ENCODE measurements around the gene SAFB. TPM values are rescaled to one million over a fixed set of nuclear protein-coding genes. Genes with fewer than 3 reads are reported as not detected.

Gene SAFB
- polyA plus RNA-seq, 1 experiment: 34.0 TPM

- DNase-seq (ENCODE audit: low read depth, low spot score): no peak
- no peak overlapping the region for H3K27ac ChIP-seq (ENCODE audit: low read depth, low read length)
- POLR2A ChIA-PET: no interaction called here
These were observed 2.8 kb downstream of the SAFB start for GRCh38 chr19:5625641-5626040.

GRCh38 chr19:5627395-5627904 is 4.6 kb downstream of the SAFB start:
- no peak overlapping the region for H3K4me3 ChIP-seq (ENCODE audit: low read depth, low read length)
- POLR2A ChIA-PET: no interaction called here
- no peaks in the 10 kb centered on the region for H3K27me3 ChIP-seq (ENCODE audit: control insufficient read depth, insufficient read depth, low read length)
- peak overlapping the region; percentile 21 for H3K27ac ChIP-seq (ENCODE audit: low read depth, low read length)
- no peaks in the 10 kb centered on the region; the same call in 1 of the 2 replicates for H3K9me3 ChIP-seq (ENCODE audit: control insufficient read depth, insufficient read depth, low read length)
- DNase-seq (ENCODE audit: low read depth, low spot score): no peak
- TF ChIP-seq, protein P1, sequence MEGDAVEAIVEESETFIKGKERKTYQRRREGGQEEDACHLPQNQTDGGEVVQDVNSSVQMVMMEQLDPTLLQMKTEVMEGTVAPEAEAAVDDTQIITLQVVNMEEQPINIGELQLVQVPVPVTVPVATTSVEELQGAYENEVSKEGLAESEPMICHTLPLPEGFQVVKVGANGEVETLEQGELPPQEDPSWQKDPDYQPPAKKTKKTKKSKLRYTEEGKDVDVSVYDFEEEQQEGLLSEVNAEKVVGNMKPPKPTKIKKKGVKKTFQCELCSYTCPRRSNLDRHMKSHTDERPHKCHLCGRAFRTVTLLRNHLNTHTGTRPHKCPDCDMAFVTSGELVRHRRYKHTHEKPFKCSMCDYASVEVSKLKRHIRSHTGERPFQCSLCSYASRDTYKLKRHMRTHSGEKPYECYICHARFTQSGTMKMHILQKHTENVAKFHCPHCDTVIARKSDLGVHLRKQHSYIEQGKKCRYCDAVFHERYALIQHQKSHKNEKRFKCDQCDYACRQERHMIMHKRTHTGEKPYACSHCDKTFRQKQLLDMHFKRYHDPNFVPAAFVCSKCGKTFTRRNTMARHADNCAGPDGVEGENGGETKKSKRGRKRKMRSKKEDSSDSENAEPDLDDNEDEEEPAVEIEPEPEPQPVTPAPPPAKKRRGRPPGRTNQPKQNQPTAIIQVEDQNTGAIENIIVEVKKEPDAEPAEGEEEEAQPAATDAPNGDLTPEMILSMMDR (IDR thresholded peaks at IDR 0.05; ENCODE audit: low read depth, low read length): no peak
- CTCF ChIA-PET: interaction anchor here (0.7 to 0.9 kb wide), 2 partner anchors 60 to 250 kb away, joined by 3 read pairs; no protein-coding TSS in a partner anchor

More at GRCh38 chr19:5625641-5626040, 2.8 kb downstream of the SAFB start:
- Histone ChIP-seq H3K4me3 (ENCODE audit: low read depth, low read length) (peak overlapping the region; percentile 100), H3K27me3 (ENCODE audit: control insufficient read depth, insufficient read depth, low read length) (no peaks in the 10 kb centered on the region), H3K9me3 (ENCODE audit: control insufficient read depth, insufficient read depth, low read length) (no peaks in the 10 kb centered on the region; the same call in 1 of the 2 replicates)
- CTCF ChIA-PET: no interaction called here
- TF ChIP-seq, protein P1 (IDR thresholded peaks at IDR 0.05; ENCODE audit: low read depth, low read length): no peak

DNA sequence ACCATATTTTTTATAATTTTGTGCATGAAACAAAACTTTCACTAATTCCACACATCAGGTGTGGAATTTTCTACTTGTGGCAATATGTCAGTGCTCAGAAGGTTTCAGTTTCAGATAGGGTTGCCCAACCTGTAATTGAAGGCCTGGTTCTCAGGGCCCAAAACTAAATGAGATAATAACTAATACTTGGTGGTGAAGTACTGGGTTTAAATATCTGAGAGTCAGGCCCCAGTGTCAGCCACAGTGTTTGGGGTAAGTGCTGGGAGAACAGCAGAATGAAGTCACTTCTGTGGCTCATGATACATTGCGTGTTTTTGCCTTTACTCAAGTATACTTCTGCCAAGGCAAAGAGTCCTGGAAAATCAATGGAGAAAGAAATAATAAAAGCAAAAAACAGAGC is 5.6 kb downstream of the SAFB start:
- ChIA-PET CTCF (no interaction called here), POLR2A (no interaction called here)
- Histone ChIP-seq H3K27me3 (ENCODE audit: control insufficient read depth, insufficient read depth, low read length) (no peaks in the 10 kb centered on the region), H3K27ac (ENCODE audit: low read depth, low read length) (no peak overlapping the region), H3K4me3 (ENCODE audit: low read depth, low read length) (no peak overlapping the region), H3K9me3 (ENCODE audit: control insufficient read depth, insufficient read depth, low read length) (no peaks in the 10 kb centered on the region; the same call in 1 of the 2 replicates)
- no peak for DNase-seq (ENCODE audit: low read depth, low spot score)
- TF ChIP-seq, protein P1 (IDR thresholded peaks at IDR 0.05; ENCODE audit: low read depth, low read length): no peak

- H3K4me3 ChIP-seq (ENCODE audit: low read depth, low read length): no peak overlapping the region
- no peak overlapping the region for H3K27ac ChIP-seq (ENCODE audit: low read depth, low read length)
- TF ChIP-seq, protein P1 (IDR thresholded peaks at IDR 0.05; ENCODE audit: low read depth, low read length): no peak
- no peak for DNase-seq (ENCODE audit: low read depth, low spot score)
- ChIA-PET CTCF (no interaction called here), POLR2A (no interaction called here)
- no peaks in the 10 kb centered on the region for H3K27me3 ChIP-seq (ENCODE audit: control insufficient read depth, insufficient read depth, low read length)
- H3K9me3 ChIP-seq (ENCODE audit: control insufficient read depth, insufficient read depth, low read length): no peaks in the 10 kb centered on the region
These were observed 6.1 kb downstream of the SAFB start for GRCh38 chr19:5628919-5629481.

DNA sequence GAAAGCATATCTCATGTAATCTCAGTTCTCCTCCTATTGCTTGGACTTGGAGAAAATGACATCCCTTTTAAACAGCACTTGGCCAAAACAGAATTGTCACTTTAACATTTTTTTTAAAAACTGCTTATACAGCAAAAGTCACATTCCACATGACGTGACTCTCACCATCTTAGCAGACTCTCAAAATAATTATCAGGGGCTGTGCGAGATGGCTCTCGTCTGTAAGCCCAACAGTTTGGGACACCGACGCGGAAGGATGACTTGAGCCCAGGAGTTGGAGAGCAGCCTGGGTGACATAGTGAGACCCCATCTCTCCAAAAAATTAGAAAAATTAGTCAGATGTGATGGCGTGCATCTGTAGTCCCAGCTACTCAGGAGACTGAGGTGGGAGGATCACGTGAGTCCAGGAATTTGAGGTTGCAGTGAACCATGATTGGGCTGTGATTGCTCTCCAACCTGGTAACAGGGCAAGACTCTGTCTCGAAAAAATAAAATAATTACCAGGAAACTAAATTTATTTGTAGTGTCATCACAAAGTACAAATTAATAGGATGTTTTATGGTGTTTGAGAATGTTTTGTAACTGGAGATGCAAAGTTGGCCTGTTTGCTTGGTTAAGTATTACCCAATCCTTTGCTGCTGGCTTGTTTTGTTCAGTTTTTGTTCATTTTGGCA is 8.8 kb downstream of the SAFB start:
- no peak for DNase-seq (ENCODE audit: low read depth, low spot score)
- H3K9me3 ChIP-seq (ENCODE audit: control insufficient read depth, insufficient read depth, low read length): no peaks in the 10 kb centered on the region
- CTCF ChIA-PET: no interaction called here
- H3K27ac ChIP-seq (ENCODE audit: low read depth, low read length): no peak overlapping the region
- TF ChIP-seq, protein P1 (IDR thresholded peaks at IDR 0.05; ENCODE audit: low read depth, low read length): no peak
- H3K4me3 ChIP-seq (ENCODE audit: low read depth, low read length): no peak overlapping the region
- POLR2A ChIA-PET: no interaction called here
- H3K27me3 ChIP-seq (ENCODE audit: control insufficient read depth, insufficient read depth, low read length): no peaks in the 10 kb centered on the region

Data from AG04450 (cell line).